IPS-18a (cell line): ENCODE measurements around the gene DNAJC13.
A peak's percentile ranks its signal among the peaks of the same experiment; 100 is the strongest.
"Not testable (repeated sequence)": the region's sequence is repeated elsewhere in the genome, so short reads cannot be mapped to it uniquely, and the experiment has no call there.

Experiments used
- H3K27ac ChIP-seq: one replicate; pipeline ENCODE4 v1.5.1; 2013; ENCODE audit warnings: low read length
- H3K27me3 ChIP-seq: one replicate; pipeline ENCODE4 v1.6.1; 2013; ENCODE audit warnings: mild to moderate bottlenecking, low read length; ENCODE audit not compliant: control insufficient read depth, insufficient read depth
- H3K36me3 ChIP-seq: one replicate; pipeline ENCODE4 v1.6.1; 2013; ENCODE audit warnings: low read depth, low read length; ENCODE audit not compliant: control insufficient read depth
- H3K4me1 ChIP-seq: one replicate; pipeline ENCODE4 v1.6.1; 2013; ENCODE audit warnings: low read depth, low read length; ENCODE audit not compliant: control insufficient read depth
- H3K4me3 ChIP-seq: one replicate; pipeline ENCODE4 v1.5.1; 2013; ENCODE audit warnings: low read length
- H3K9ac ChIP-seq: one replicate; pipeline ENCODE4 v1.6.1; 2013; ENCODE audit warnings: mild to moderate bottlenecking, low read length, moderate library complexity
- H3K9me3 ChIP-seq: one replicate; pipeline ENCODE4 v1.6.1; 2013; ENCODE audit warnings: low read depth, low read length; ENCODE audit not compliant: control insufficient read depth

The DNAJC13 gene, protein sequence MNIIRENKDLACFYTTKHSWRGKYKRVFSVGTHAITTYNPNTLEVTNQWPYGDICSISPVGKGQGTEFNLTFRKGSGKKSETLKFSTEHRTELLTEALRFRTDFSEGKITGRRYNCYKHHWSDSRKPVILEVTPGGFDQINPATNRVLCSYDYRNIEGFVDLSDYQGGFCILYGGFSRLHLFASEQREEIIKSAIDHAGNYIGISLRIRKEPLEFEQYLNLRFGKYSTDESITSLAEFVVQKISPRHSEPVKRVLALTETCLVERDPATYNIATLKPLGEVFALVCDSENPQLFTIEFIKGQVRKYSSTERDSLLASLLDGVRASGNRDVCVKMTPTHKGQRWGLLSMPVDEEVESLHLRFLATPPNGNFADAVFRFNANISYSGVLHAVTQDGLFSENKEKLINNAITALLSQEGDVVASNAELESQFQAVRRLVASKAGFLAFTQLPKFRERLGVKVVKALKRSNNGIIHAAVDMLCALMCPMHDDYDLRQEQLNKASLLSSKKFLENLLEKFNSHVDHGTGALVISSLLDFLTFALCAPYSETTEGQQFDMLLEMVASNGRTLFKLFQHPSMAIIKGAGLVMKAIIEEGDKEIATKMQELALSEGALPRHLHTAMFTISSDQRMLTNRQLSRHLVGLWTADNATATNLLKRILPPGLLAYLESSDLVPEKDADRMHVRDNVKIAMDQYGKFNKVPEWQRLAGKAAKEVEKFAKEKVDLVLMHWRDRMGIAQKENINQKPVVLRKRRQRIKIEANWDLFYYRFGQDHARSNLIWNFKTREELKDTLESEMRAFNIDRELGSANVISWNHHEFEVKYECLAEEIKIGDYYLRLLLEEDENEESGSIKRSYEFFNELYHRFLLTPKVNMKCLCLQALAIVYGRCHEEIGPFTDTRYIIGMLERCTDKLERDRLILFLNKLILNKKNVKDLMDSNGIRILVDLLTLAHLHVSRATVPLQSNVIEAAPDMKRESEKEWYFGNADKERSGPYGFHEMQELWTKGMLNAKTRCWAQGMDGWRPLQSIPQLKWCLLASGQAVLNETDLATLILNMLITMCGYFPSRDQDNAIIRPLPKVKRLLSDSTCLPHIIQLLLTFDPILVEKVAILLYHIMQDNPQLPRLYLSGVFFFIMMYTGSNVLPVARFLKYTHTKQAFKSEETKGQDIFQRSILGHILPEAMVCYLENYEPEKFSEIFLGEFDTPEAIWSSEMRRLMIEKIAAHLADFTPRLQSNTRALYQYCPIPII (N-terminal part only)

DNA sequence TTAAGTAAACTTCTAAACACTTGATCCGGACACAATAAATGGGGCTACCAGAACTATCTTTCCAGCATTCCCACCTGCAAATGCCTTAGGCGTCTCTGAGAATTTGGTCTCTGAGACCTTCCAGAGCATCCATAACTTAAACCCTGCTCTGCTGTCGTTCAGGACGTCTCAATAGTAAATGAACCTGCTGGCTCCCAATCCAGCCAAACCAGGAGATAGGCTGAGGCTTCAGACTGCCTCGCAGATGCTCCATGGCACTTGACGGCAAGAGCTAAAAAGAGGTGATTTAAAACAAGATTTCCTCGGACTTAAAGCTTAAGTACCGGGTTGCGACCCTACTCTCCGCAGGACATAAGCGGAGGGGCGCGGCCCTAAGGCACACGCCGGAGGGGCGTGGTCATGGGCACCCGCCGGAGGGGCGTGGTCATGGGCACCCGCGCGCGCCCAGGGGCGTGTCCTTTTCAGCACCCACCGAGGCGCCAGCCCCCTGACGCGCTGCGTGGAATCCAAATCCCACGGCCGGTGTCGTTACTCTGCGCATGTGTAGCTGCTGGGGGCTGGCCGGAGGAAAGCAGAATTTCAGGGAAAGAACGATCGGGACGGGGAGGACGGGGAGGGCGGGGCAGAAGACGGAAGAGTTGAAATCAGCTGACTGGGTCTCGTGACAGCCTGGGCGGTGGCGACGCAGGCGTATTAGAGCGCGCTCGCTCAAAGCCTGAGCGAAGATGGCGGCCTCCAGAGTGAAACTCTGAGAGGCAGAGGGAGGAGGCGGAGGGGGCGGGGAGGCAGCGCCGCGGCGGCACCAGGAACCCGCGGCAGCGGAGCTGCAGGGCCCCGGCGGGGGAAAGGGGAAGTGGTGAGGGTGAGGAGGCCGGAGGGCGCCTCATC lies at the start of gene DNAJC13:
DNAJC13 (plus strand) TSS at position 696 of the 888 bp plus-strand sequence. CDS start 17,049 bp downstream, outside the sequence.
- H3K9ac ChIP-seq = peak within 1 kb of the TSS; percentile 72
- H3K27ac ChIP-seq = peak within 1 kb of the TSS; percentile 51
- H3K4me3 ChIP-seq = peak within 1 kb of the TSS; percentile 93
- no peaks in the 10 kb centered on the region for H3K27me3 ChIP-seq
- H3K4me1 ChIP-seq = peaks cover 8% of the 10 kb centered on the region
- H3K36me3 ChIP-seq = no peaks in the 10 kb centered on the region
- no peaks in the 10 kb centered on the region for H3K9me3 ChIP-seq

DNA sequence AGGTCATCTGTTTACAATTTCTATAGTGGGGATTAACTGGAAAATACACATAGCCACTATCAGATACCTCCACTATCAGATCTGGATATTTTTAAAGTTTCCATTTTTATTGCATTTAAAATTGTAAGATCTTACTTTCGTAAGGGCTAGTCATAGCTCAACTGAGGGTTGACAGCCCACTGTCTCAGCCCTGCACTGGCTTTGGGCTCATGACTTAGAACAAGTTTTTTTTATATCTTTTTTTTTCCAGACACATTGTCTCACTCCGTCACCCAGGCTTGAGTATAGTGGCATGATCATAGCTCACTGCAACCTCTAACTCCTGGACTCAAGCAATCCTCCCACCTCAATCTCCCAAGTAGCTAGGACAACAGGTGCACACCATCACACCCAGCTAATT lies 48.8 kb upstream of the DNAJC13 start:
- Histone ChIP-seq H3K9me3 (no peaks in the 10 kb centered on the region), H3K4me3 (no peak overlapping the region), H3K9ac (no peak overlapping the region), H3K4me1 (no peaks in the 10 kb centered on the region), H3K27ac (no peak overlapping the region), H3K27me3 (no peaks in the 10 kb centered on the region), H3K36me3 (no peaks in the 10 kb centered on the region)

DNA sequence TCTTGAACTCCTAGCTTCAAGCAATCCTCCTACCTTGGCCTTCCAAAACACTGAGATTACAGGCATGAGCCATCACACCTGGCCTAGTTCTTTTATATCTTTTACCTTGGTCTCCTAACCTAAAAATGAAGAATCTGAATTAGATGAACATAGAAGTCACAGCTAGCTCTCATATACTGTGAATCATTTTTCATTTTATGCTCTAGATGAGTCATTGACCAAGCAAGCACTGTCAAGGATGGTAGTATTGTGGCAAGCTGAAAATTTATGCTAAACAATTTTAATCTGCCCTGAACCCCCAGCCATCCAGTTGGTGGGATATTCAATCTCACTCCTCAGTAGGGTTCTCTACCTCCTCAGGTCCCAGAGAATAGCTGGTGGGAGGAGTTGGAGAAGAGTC lies 48.3 kb upstream of the DNAJC13 start:
- H3K4me3 ChIP-seq = no peak overlapping the region
- H3K27ac ChIP-seq = no peak overlapping the region
- no peak overlapping the region for H3K9ac ChIP-seq
- H3K9me3 ChIP-seq = no peaks in the 10 kb centered on the region
- H3K4me1 ChIP-seq = no peaks in the 10 kb centered on the region
- H3K27me3 ChIP-seq = no peaks in the 10 kb centered on the region
- H3K36me3 ChIP-seq = no peaks in the 10 kb centered on the region

DNA sequence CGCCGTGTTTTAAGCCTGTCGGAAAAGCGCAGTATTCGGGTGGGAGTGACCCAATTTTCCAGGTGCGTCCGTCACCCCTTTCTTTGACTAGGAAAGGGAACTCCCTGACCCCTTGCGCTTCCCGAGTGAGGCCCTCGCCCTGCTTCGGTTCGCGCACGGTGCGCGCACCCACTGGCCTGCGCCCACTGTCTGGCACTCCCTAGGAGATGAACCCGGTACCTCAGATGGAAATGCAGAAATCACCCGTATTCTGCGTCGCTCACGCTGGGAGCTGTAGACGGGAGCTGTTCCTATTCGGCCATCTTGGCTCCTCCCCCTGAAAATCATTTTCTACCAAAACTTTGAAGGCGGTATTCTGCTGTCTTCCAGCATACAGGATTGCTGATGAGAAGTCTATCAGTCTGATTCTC lies 40.4 kb upstream of the DNAJC13 start:
- Histone ChIP-seq H3K4me1 (peaks cover 28% of the 10 kb centered on the region), H3K9ac (peak overlapping the region; percentile 58), H3K4me3 (peak overlapping the region; percentile 59)
- H3K36me3 ChIP-seq, H3K9me3 ChIP-seq, H3K27ac ChIP-seq, H3K27me3 ChIP-seq: not testable (repeated sequence)

DNA sequence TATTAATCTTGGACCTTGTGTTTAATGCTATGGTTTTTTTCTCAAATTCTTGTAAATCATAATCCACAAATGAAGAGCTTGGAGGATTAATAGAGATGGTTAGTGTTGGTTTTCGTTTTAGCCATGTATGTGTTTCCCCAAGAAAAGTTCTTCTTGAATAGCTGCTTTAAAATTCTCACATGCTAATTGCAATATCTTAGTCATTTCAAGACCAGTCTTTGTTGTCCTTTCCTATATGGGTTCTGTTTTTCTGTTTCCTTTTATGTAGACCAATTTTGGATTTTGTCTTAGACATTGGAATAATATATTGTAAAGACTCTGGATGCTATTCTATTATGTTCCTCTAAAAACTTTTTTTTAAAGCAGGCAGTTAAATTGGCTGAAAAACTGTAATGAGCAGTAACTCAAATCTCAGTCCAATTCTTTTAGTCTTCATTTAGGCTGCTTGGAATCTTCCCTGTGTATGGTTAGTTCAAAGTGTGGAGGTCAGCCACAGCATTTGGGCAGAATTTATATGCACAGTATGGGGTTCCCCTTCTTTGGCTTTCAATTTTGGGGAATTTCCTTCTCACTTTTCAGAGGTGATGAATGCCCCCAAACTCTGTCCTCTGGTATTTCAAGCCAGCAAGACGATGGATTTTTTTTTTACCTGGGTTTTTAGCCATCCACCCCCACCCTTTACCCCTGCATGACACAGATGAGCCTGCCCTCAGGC lies 39.1 kb upstream of the DNAJC13 start:
- H3K4me1 ChIP-seq = peaks cover 39% of the 10 kb centered on the region
- no peak overlapping the region for H3K27ac ChIP-seq
- no peak overlapping the region for H3K9ac ChIP-seq
- H3K27me3 ChIP-seq = no peaks in the 10 kb centered on the region
- H3K4me3 ChIP-seq = no peak overlapping the region
- peaks cover 3% of the 10 kb centered on the region for H3K9me3 ChIP-seq
- H3K36me3 ChIP-seq = no peaks in the 10 kb centered on the region

DNA sequence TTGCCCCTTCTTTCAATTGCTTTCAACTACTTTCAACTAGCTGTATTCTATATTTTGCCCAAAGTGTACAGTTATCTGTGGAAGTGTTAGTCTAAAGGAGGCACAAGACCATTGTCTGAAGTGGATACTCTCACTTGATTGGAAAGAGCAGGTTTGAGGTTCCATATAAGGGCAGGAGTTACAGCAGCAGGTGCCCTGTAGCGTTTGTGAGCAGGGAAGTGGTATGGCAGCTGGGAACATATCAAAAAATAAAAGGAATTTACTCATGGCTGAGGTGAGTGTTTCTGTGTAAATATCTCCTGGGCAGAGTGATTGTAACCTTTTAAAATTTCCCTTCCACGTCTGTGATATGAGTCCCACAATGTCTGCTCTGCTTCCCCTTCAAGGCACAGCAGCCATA lies 38.5 kb upstream of the DNAJC13 start:
- Histone ChIP-seq H3K4me1 (peaks cover 42% of the 10 kb centered on the region), H3K36me3 (no peaks in the 10 kb centered on the region), H3K9ac (no peak overlapping the region), H3K4me3 (no peak overlapping the region), H3K27me3 (no peaks in the 10 kb centered on the region), H3K27ac (no peak overlapping the region), H3K9me3 (peaks cover 3% of the 10 kb centered on the region)

DNA sequence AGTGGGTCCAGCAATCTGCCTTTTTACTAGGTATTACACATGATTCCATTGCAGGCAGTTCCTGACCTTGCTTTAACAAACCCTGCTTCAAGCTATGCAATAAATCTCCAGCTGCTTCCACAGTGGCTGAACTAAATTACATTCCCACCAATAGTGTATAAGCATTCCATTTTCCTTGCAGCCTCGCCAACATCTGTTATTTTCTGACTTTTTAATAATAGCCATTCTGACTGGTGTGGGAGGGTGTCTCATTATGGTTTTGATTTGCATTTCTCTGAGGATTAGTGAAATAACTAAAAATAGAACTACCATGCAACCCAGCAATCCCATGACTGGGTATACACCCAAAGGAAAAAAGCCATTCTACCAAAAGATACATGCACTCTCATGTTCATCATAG lies 36.4 kb upstream of the DNAJC13 start:
- H3K36me3 ChIP-seq = no peaks in the 10 kb centered on the region
- H3K27me3 ChIP-seq = no peaks in the 10 kb centered on the region
- H3K4me3 ChIP-seq = no peak overlapping the region
- H3K9me3 ChIP-seq = peaks cover 3% of the 10 kb centered on the region
- peaks cover 42% of the 10 kb centered on the region for H3K4me1 ChIP-seq
- no peak overlapping the region for H3K27ac ChIP-seq
- H3K9ac ChIP-seq = no peak overlapping the region

DNA sequence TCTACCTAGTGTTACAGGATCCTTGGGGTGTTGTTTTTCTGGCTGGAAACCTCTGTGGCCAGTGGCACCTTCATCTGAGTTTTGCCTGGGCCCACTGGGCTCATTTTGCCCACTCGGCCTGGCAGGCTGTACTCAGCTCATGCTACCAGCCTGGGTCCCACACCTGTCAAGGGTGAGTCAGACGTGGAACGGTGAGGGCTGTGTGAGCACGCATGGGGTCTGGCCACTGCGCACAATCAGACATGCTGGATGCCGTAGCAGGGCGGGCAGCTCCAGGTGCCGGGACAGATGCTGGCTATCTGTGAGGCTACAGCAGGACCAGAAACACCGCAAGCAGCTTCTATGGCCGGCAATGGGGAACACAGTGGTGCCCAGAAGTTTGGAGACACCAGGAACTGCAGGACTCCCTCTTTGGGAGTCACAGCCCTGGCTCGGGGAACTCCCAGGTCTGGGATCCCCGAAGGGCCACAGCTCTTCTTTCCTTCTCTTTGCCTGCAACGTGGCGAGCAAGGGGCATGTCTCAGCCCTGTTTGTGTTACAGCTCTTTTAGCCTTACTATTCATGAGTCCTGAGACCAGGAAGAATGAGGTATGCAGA lies 35.9 kb upstream of the DNAJC13 start:
- H3K27ac ChIP-seq = peak overlapping the region; percentile 65
- H3K27me3 ChIP-seq = no peaks in the 10 kb centered on the region
- peak overlapping the region; percentile 33 for H3K4me3 ChIP-seq
- H3K36me3 ChIP-seq = no peaks in the 10 kb centered on the region
- peaks cover 3% of the 10 kb centered on the region for H3K9me3 ChIP-seq
- peak overlapping the region; percentile 16 for H3K9ac ChIP-seq
- peaks cover 42% of the 10 kb centered on the region for H3K4me1 ChIP-seq

DNA sequence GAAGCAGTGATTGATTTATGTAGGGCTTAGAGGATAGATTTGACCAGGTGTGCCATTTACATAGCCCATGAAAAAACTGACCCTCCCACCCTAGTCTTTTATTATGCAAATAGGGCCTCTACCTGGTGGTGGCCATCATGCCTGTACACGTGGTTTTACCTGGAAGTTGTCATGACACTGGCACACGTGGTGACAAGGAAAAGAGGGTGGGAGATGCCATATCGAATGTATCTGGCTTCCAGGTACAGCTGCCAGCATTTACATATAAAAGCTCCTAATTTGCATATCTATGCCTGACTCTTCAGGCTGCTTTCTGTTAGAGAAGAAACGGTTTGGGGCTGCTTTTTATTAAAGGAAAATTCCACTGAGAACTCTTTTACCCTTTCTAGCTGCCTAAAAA lies 35.0 kb upstream of the DNAJC13 start:
- H3K27ac ChIP-seq = peak overlapping the region; percentile 69
- H3K4me3 ChIP-seq = peak overlapping the region; percentile 33
- peaks cover 3% of the 10 kb centered on the region for H3K9me3 ChIP-seq
- peak overlapping the region; percentile 50 for H3K9ac ChIP-seq
- no peaks in the 10 kb centered on the region for H3K36me3 ChIP-seq
- H3K4me1 ChIP-seq = peaks cover 42% of the 10 kb centered on the region
- no peaks in the 10 kb centered on the region for H3K27me3 ChIP-seq

DNA sequence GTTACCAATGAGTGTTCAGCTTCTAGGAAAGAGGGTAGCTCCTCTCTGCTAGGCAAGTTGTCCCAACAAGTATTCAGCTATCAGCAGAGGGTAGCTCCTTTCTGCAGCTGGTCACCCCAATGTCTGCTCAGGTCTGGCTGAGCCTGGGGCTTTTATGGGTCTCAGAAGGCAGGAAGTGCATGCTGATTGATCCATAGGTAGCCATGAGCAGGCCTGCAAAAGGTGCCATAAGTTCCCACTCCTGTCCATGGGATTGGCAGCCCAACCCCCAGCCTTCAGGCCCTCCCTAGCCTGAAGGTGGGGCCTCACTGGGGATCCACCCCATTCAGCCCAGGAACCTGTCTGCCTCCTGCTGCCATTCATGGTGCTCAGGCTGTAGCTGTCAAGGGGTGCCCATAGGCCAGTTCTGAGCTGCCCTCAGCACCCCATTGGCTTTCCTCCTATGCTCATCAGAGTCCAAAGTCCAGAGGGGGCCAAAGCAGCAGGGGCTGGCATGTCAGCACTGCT lies 34.6 kb upstream of the DNAJC13 start:
- Histone ChIP-seq H3K9me3 (no peaks in the 10 kb centered on the region), H3K36me3 (no peaks in the 10 kb centered on the region), H3K4me3 (peak overlapping the region; percentile 33), H3K4me1 (peaks cover 42% of the 10 kb centered on the region), H3K9ac (peak overlapping the region; percentile 50), H3K27me3 (no peaks in the 10 kb centered on the region), H3K27ac (peak overlapping the region; percentile 69)
